Gastroesophageal sphincter (tissue), 3 donors: Measurements from ENCODE around the gene RPTOR.

Source experiments
- CTCF ChIP-seq, 4 experiments: fragments of 200-600 bp in 2 of 4; fragments of 450-650 bp in 2 of 4; sonication (generic) in 1 of 4; IDR thresholded peaks; one replicate each; pipeline ENCODE4 v1.5.1; 2017 to 2019; ENCODE audit warnings: antibody characterized with exemption in 4 of 4, mild to moderate bottlenecking in 2 of 4, moderate library complexity in 2 of 4
- POLR2A ChIP-seq, 2 donors: fragments of 450-650 bp; IDR thresholded peaks; one replicate each; pipeline ENCODE4 v1.6.1; 2017; ENCODE audit warnings: antibody characterized with exemption in 2 of 2, mild to moderate bottlenecking in 2 of 2, moderate library complexity in 1 of 2

DNA sequence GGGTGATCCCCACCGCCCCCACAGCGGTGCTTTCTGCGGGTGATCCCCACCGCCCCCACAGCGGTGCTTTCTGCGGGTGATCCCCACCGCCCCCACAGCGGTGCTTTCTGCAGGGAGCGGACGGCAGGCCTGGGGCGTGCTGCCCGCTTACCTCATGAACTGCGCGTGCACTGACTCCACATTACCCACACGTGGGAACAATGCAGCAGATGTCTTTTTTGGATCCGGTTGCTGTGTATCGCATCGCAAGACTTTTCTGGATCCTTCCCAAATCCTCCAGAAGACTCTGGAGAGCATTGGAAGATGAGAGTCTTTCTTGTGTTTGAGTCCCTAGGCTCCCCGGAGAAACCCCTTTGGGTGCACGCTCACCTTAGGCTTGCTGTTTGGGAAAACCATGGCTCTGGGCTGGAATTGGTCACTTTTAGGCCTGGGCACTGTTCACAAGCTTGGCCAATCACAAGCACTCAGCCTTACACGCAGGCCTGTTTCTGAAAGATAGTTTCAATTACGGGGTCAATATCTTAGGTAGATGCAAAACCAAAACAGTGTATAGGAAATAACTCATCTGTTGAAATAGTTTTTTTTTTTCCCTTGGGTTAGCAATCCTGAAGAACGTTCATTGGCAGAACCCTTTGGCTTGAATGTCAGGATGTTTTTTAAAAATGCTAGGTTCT is 201.8 kb downstream of the RPTOR start:
- TF ChIP-seq CTCF (IDR thresholded peaks at IDR 0.05) (no peak), POLR2A (IDR thresholded peaks at IDR 0.05) (no peak)
